ENCODE measurements around the gene ERP27. TPM values are rescaled to one million over a fixed set of nuclear protein-coding genes. Genes with fewer than 3 reads are reported as not detected.

The ERP27 gene
- total and polyA plus RNA-seq, 2 donors (not counting 3 experiments of a cell fraction or from before 2014, with no cell fraction given), result 0.70 to 0.88 TPM

GRCh38 chr12:14924541-14924940, 13.8 kb downstream of the ERP27 start:
- no peak overlapping the region for H2AFZ ChIP-seq (ENCODE audit: low read depth, low read length)
- H3K9ac ChIP-seq (replicated peaks; ENCODE audit: extremely low read depth, insufficient read depth, low read length), result no peak overlapping the region
- no peak overlapping the region for H3K4me3 ChIP-seq (replicated peaks in 1 of 3; ENCODE audit: insufficient read depth in 1 of 3, low read depth in 1 of 3, low read length in 3 of 3)
- H3K79me2 ChIP-seq (ENCODE audit: control insufficient read depth, insufficient read depth, low read length), result no peaks in the 10 kb centered on the region
- DNase-seq (ENCODE audit: low read depth, low spot score) (no peak), FAIRE-seq (no peak)
- no peaks in the 10 kb centered on the region for H3K27me3 ChIP-seq (ENCODE audit: control insufficient read depth in 2 of 2, insufficient read depth in 2 of 2, low read length in 2 of 2)
- dilution Hi-C loops (cut with MboI; ENCODE audit: extremely low pct_ligation_motif_present, low sequenced_read_pairs) (no loop called here), intact Hi-C loops (cut with micrococcal nuclease) (no loop called here)
- no peaks in the 10 kb centered on the region for H3K36me3 ChIP-seq (ENCODE audit: control insufficient read depth in 2 of 2, extremely low read depth in 1 of 2, insufficient read depth in 2 of 2, low read length in 2 of 2)
- no peaks in the 10 kb centered on the region for H4K20me1 ChIP-seq (replicated peaks; ENCODE audit: control insufficient read depth, extremely low read depth, insufficient read depth, low read length)
- H3K9me1 ChIP-seq (replicated peaks; ENCODE audit: control insufficient read depth, extremely low read depth, insufficient read depth, low read length), result no peaks in the 10 kb centered on the region
- no peak overlapping the region for H3K4me2 ChIP-seq (ENCODE audit: insufficient read depth, low read length)
- BruUV-seq (replicated peaks), result no TSS peak
- ChIA-PET POLR2A (no interaction called here), CTCF (no interaction called here)
- no peaks in the 10 kb centered on the region for H3K4me1 ChIP-seq (ENCODE audit: control insufficient read depth, extremely low read depth, insufficient read depth, low read length)
- TF ChIP-seq POLR2A (IDR thresholded peaks at IDR 0.05; ENCODE audit: low read depth, low read length) (no peak), FOS (IDR thresholded peaks at IDR 0.05; ENCODE audit: borderline replicate concordance, insufficient read depth, low read length) (no peak), GATA2 (IDR thresholded peaks at IDR 0.05; ENCODE audit: insufficient read depth, insufficient read length, low read depth, low read length) (no peak), POLR2AphosphoS5 (IDR thresholded peaks at IDR 0.05; ENCODE audit: insufficient read depth, low read depth, low read length) (no peak), MAX (IDR thresholded peaks at IDR 0.05; ENCODE audit: insufficient read depth, insufficient read length) (no peak), MYC (IDR thresholded peaks at IDR 0.05; ENCODE audit: low read depth, low read length) (no peak), CTCF (IDR thresholded peaks at IDR 0.05; ENCODE audit: extremely low read depth in 1 of 2, insufficient read depth in 1 of 2, low read depth in 1 of 2, low read length in 2 of 2) (no peak), JUN (IDR thresholded peaks at IDR 0.05; ENCODE audit: borderline replicate concordance, insufficient read depth, insufficient read length, low read depth) (no peak), EZH2 (IDR thresholded peaks at IDR 0.05; ENCODE audit: borderline replicate concordance, low read depth, low read length, severe bottlenecking) (no peak)
- no peaks in the 10 kb centered on the region for H3K9me3 ChIP-seq (replicated peaks; ENCODE audit: control insufficient read depth, insufficient read depth, low read length)
- no peak overlapping the region for H3K27ac ChIP-seq (ENCODE audit: insufficient read depth, low read depth, low read length)
